Dermis microvascular lymphatic vessel endothelial cell (primary cell): ENCODE results near the gene MAPK12. TPM values are rescaled to one million over a fixed set of nuclear protein-coding genes. Genes with fewer than 3 reads are reported as not detected.
"Not testable (repeated sequence)": the region's sequence is repeated elsewhere in the genome, so short reads cannot be mapped to it uniquely, and the experiment has no call there.

ENCODE experiments used
- DNase-seq, 2 donors: peaks; one replicate each; pipeline versions ENCODE4 v3.0.0 to v3.0.0-alpha.2; 2010; ENCODE audit warnings: low read depth in 2 of 2
- total RNA-seq: library from RNA; depleted of rRNA; stranded (reverse); fragments of >200 nt; gene quantifications from 2 replicates; pipeline ENCODE4 v1.2.1, GENCODE V29; 2014

The MAPK12 gene
- total RNA-seq, 1 donor from 2014 or later: 40.6 TPM

GRCh38 chr22:50282361-50283155 lies 21.1 kb upstream of the MAPK12 start:
- DNase-seq: peak in 1 of 2 donors; percentile 42

GRCh38 chr22:50281957-50282356 lies 20.5 kb upstream of the MAPK12 start:
- no peak for DNase-seq

DNA sequence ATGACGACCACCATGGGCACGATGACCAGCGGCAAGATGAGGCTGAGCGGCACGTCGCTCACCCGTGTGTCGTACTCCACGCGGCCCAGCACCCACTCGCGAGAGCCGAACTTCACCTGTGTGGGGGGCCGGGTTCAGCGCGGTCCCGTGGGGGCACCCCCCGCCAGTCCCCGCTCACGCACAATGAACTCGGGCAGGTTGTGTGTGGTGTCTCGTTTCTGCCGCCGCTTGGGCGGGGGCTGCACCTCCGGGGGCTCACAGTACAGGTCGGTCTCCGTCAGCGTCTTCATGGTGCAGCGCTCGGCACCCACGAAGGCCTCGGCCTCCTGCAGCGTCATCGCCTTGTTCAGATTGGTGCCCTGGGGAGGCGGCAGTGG lies 19.9 kb upstream of the MAPK12 start:
- no peak for DNase-seq

DNA sequence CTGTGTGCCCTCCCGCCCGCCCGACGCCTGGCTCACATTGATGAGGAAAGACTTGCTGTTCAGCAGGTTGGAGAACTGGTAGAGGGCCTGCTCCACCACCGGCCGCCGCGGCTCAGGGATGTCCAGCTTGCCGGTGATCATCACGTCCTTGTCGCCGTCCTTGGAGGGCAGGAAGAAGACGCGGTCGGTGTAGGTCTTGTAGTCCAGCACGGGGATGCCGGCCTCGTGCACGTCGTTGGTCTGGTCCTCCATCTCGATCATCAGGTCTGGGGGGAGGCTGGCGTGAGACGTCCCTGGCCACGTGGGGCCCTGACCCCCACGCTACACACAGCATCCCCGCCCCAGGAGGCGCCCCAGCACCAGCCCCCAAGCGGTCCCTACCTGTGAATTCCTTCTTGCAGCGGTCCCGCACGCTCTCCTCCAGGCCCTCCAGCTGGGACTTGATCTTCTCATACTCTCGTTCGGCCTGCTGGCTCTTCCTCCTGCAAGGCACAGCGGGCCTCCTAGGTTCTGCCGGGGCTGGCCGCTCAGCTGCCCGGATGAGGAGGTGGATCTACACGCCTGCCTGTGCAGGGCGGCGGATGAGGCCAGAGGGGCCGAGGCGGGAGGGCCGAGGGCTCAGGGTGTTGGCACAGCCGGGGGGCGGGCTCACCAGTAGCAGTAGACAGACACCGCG lies 19.4 kb upstream of the MAPK12 start:
- no peak for DNase-seq

DNA sequence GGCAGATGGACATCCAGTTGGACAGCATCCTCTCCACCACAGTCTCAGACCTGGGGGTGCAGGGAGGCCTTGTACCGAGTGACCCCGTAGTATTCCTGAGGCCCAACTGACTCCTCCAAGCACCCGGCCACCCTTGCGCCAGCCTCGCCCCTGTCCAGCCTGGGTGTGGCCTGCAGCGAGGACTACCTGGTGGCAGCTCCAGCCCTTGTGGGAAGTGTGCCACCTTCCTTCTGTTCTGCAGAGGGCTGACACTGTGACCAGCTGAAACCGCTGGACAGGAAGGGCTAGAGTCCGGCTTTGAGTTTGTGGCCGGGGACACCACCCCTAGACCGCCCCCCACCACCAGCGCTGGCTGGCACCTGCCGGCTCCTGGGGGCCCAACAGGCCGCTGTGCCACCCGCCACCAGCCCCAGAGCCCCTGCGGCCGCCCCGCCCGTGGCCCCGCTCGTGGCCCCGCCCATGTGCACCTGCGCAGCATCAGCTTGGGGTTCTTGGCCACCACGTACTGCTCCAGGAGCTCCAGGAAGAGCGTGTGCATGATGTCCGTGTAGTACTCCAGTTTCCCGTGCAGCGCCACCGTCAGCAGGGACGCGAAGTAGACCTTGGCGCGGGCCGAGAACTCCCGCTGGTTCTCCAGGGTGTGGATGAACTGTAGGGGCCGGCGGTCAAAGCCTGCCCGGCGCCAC lies 18.7 kb upstream of the MAPK12 start:
- no peak for DNase-seq

GRCh38 chr22:50278956-50279619 lies 17.6 kb upstream of the MAPK12 start:
- no peak for DNase-seq

- DNase-seq: no peak
These were observed 17.0 kb upstream of the MAPK12 start for GRCh38 chr22:50278461-50278860.

DNA sequence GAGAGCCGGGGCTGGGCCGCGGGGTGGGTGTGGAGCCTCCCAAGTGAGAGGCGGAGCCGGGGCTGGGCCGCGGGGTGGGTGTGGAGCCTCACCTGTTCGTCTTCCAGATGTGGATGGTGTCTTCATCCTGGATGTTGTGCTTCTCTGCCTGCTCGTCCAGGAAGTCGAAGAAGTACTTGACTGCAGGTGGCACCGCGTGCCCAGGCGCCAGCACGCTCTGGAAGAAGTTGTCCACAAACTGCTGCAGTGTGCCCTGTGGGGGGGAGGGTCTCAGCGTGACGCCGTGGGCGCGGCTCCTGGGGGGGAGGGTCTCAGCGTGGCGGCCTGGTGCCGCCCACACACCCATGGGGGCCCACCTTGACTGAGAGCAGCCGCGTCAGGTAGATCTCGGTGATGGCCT lies 16.3 kb upstream of the MAPK12 start:
- no peak for DNase-seq

GRCh38 chr22:50276143-50276542 lies 14.7 kb upstream of the MAPK12 start:
- peak in 1 of 2 donors; percentile 69 for DNase-seq

DNA sequence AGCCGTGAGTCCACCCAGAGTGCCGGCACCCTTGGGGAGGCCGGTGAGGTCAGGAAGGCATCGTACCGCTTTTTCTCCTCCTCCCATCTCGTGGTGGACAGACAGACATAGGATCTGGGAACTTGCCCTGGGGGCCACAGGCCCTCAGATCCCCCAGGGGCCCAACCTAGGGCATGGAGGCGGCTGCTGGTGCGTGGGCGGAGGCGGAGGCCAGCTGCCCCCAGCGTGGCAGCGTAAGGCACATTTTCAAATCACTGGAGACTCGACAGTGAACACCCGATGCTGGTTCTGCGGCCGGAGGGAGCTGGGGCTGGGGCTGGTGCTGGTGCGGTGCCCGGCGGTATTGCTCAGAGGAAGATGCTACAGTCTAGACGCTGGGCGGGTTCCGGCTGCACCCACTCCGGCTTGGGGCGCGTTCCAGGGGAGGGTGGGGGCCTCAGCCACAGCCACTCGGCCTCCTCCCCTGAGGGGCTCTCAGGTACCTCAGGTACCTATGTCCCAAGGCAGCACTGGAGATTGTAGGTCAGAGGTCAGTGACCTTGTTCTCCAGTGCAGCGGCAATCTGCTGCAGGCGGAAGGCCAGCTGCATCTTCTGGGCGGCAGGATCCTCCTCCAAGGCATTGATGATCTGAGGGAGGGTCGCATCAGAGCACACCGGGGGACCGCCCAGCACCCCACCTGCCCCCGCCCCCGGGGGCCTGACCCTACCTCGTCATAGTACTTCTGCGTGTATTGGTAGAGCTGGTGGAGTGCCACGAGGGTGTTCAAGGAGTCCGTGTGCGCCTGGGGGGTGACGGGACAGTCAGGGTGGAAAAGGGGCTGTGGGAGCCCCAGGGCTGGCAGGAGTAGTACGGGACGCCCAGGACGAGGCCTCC lies 13.9 kb upstream of the MAPK12 start:
- DNase-seq: no peak

DNA sequence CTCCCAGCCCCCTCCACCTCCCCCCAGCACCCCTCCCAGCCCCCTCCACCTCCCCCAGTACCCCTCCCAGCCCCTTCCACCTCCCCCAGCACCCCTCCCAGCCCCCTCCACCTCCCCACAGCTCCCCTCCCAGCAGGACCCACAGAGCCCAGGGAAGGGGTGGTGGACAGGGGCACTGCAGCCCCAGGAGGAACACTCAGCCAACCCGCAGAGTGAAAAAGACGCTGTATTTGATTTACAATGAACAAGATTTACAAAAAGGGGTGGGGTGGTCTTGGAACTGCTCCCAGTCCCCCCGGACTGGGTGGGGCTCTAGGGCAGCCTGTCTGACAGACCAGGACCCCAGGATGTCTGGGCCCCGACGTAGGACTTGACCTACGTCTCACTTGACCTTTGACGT lies 13.3 kb upstream of the MAPK12 start:
- DNase-seq: no peak

DNA sequence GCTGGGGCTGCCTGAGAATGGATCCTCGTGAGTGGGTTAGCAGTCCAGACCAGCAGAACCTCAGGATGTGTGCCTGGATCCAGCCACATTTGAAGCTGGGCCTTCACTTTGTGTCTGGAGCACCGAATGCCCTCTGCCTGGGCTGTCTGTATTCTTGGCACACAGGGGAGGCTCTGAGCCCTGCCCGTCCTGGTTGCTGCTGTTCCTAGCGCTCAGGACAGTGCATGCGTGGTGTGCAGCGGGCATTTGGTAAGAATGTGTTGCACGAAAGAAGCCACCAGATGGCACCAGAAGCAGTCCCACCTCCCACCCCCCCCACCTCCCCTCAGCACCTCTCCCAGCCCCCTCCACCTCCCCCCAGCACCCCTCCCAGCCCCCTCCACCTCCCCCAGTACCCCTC lies 12.8 kb upstream of the MAPK12 start:
- DNase-seq: peak in 1 of 2 donors; percentile 74

DNA sequence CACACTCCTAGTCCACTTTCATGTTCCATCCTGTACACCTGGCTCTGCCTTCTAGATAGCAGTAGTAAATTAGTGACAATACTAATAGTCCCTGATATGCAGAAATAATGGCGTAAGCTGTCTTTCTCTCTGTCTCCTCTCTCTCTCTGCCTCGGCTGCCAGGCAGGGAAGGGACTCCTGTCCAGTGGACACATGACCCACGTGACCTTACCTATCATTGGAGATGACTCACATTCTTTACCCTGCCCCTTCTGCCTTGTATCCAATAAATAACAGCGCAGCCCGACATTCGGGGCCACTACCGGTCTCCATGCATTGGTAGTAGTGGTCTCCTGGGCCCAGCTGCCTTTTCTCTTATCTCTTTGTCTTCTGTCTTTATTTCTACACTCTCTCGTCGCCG lies 12.3 kb upstream of the MAPK12 start:
- not testable (repeated sequence) for DNase-seq

GRCh38 chr22:50273352-50273751 lies 11.9 kb upstream of the MAPK12 start:
- DNase-seq: not testable (repeated sequence)

- DNase-seq: no peak
These were observed 10.7 kb upstream of the MAPK12 start for GRCh38 chr22:50272044-50272802.

DNA sequence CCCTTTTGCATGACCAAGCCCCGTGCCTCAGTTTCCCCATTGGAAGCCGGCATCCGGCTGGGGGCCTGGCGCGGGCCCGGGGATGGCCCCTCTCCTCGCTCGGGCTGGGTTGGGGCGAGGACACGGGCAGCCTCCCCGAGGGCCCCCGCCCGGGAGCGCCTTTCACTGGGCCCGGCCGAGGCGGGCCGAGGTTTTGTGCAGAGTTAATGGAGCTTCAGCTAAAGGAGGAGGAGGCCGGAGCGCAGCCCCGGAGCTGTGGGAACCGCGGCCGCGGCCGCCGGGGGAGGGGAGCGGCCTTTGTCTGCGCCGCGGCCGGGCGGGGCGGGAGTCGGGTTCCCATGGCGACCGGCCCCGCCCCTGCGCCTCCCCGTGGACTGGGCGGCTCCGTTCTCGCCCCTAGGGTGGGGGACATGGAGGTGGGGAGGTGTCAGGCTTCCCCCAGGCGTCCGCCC lies 10.1 kb upstream of the MAPK12 start:
- DNase-seq: peak in 1 of 2 donors; percentile 71

DNA sequence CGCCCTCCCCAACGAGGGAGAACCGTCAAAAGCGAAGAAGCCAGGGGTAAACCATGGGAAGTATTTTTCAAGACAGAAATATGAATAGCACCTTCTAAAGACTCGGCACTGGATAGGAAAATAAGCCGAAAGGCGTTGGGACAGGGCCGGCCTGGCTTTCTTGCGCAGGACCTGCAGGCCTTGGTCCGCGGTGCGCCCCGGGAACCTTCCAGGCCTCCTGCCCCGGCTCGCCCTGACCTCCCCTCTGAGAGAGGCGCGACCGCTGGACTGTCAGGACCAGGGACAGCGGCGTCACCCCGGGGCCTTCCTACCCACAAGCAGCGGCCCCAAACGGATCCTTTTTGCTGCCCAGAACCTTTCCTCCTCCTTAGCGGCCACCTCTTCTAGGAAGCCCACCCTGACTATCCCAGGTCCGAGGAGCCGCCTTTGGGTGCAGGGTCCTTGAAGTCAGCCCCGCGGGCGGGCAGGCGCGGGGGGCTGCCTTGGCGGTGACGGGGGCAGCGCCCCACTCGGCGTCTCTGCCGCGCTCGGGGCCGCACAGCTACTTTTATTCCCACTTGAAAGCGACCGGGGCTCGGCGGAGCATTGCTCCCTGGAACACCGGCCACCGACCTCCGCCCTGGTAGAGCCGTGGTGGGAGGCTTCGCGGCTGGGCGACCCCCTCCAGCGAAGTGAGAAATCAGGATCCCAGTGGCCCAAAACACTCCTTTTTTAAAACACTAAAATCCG lies 9.3 kb upstream of the MAPK12 start:
- peak in 1 of 2 donors; percentile 68 for DNase-seq

GRCh38 chr22:50269970-50270665 lies 8.6 kb upstream of the MAPK12 start, which contains the start of gene MAPK11:
Gene MAPK11, minus strand, starts transcription at chr22:50270380. Its CDS starts 88 bp downstream, at chr22:50270292.
- peak in 1 of 2 donors; percentile 71 for DNase-seq

DNA sequence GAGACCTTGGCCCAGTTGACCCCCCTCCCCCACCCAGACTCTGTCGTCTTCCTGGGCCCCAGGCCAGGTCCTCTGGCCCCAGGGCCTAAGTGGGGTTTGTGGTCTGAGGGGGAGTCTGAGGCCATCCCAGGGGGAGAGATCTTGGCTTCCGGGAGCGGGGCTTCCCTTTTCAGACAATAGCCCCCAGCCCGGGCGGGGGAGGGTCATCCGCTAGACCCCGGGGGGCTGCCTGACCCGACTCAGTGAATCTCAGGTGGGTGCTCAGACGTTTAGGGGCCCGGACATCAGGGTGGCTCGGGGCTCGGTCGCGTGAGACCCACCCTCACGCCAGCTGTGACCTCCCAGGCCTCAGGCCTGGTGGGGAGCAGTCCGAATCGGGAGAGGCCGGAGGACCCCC lies 8.1 kb upstream of the MAPK12 start:
- DNase-seq: no peak
